H9 (cell line): Measurements from ENCODE around the gene LIN9. TPM values are rescaled to one million over a fixed set of nuclear protein-coding genes. Genes with fewer than 3 reads are reported as not detected.

Experiments
- DNase-seq: peaks from one replicate; pipeline ENCODE4 v3.0.0-alpha.2; 2017
- H2AFZ ChIP-seq: one replicate; pipeline ENCODE4 v1.6.1; 2013; ENCODE audit warnings: mild to moderate bottlenecking, low read length, control low read depth, moderate library complexity
- H2AK5ac ChIP-seq: 2 replicates; pipeline ENCODE4 v1.6.1; 2013; ENCODE audit warnings: low read length, control low read depth, mixed read lengths; ENCODE audit not compliant: insufficient read length
- H2BK120ac ChIP-seq: one replicate; pipeline ENCODE4 v1.6.1; 2013; ENCODE audit warnings: low read depth, mild to moderate bottlenecking, low read length, control low read depth, inconsistent platforms; ENCODE audit not compliant: poor library complexity, severe bottlenecking
- H2BK12ac ChIP-seq: 2 replicates; pipeline ENCODE4 v1.6.1; 2013; ENCODE audit warnings: low read length, control low read depth, mixed read lengths, low read depth; ENCODE audit not compliant: insufficient read length
- H2BK15ac ChIP-seq: 2 replicates; pipeline ENCODE4 v1.6.1; 2013; ENCODE audit warnings: low read depth, low read length, control low read depth
- H2BK20ac ChIP-seq: one replicate; pipeline ENCODE4 v1.6.1; 2013; ENCODE audit warnings: low read depth, mild to moderate bottlenecking, low read length, control low read depth, inconsistent platforms; ENCODE audit not compliant: poor library complexity, severe bottlenecking
- H2BK5ac ChIP-seq: 2 replicates; pipeline ENCODE4 v1.6.1; 2013; ENCODE audit warnings: low read length, control low read depth, mixed read lengths; ENCODE audit not compliant: insufficient read length
- H3K14ac ChIP-seq: 2 replicates; pipeline ENCODE4 v1.6.1; 2013; ENCODE audit warnings: low read length, control low read depth; ENCODE audit not compliant: insufficient read depth
- H3K18ac ChIP-seq: 2 replicates; pipeline ENCODE4 v1.6.1; 2013; ENCODE audit warnings: low read depth, mild to moderate bottlenecking, mixed read lengths, low read length, control low read depth; ENCODE audit not compliant: insufficient read length
- H3K23ac ChIP-seq: 2 replicates; pipeline ENCODE4 v1.6.1; 2013; ENCODE audit warnings: low read length, control low read depth, mixed read lengths, low read depth; ENCODE audit not compliant: insufficient read length
- H3K23me2 ChIP-seq: 2 replicates; pipeline ENCODE4 v1.6.1; 2013; ENCODE audit warnings: low read depth, mild to moderate bottlenecking, mixed read lengths, low read length, control low read depth; ENCODE audit not compliant: insufficient read length, poor library complexity, severe bottlenecking
- H3K27ac ChIP-seq: 2 replicates; pipeline ENCODE4 v1.5.1; 2013; ENCODE audit warnings: low read length, control low read depth, mixed read lengths, low read depth; ENCODE audit not compliant: insufficient read length
- H3K27me3 ChIP-seq: 2 replicates; pipeline ENCODE4 v1.6.1; 2013; ENCODE audit warnings: low read length, control low read depth, inconsistent platforms; ENCODE audit not compliant: insufficient read depth
- H3K4ac ChIP-seq: 2 replicates; pipeline ENCODE4 v1.6.1; 2013; ENCODE audit warnings: low read depth, mild to moderate bottlenecking, control low read depth, inconsistent platforms, low read length, moderate library complexity
- H3K4me1 ChIP-seq: 2 replicates; pipeline ENCODE4 v1.6.1; 2013; ENCODE audit warnings: low read length, control low read depth, inconsistent platforms; ENCODE audit not compliant: insufficient read depth
- H3K4me2 ChIP-seq: 2 replicates; pipeline ENCODE4 v1.6.1; 2013; ENCODE audit warnings: low read length, control low read depth, mixed read lengths; ENCODE audit not compliant: insufficient read length, insufficient read depth
- H3K56ac ChIP-seq: 2 replicates; pipeline ENCODE4 v1.6.1; 2013; ENCODE audit warnings: low read depth, mild to moderate bottlenecking, mixed read lengths, low read length, control low read depth; ENCODE audit not compliant: insufficient read length
- H3K79me1 ChIP-seq: 2 replicates; pipeline ENCODE4 v1.6.1; 2013; ENCODE audit warnings: low read depth, mild to moderate bottlenecking, moderate library complexity, low read length, control low read depth, inconsistent platforms; ENCODE audit not compliant: insufficient read depth, poor library complexity, severe bottlenecking
- H3K79me2 ChIP-seq: 2 replicates; pipeline ENCODE4 v1.6.1; 2013; ENCODE audit warnings: low read length, control low read depth, inconsistent platforms; ENCODE audit not compliant: insufficient read depth
- H3K9ac ChIP-seq: 2 replicates; pipeline ENCODE4 v1.6.1; 2013; ENCODE audit warnings: low read length, control low read depth, mixed read lengths; ENCODE audit not compliant: insufficient read length; ENCODE audit errors: extremely low read depth
- H3K9me3 ChIP-seq: one replicate; pipeline ENCODE4 v1.6.1; 2013; ENCODE audit warnings: low read depth, low read length, inconsistent platforms; ENCODE audit not compliant: control insufficient read depth
- H3T11ph ChIP-seq: one replicate; pipeline ENCODE4 v1.6.1; 2013; ENCODE audit warnings: mild to moderate bottlenecking, low read length, control low read depth, inconsistent platforms
- H4K20me1 ChIP-seq: one replicate; pipeline ENCODE4 v1.6.1; 2013; ENCODE audit not compliant: control insufficient read depth, insufficient read length, insufficient read depth
- H4K5ac ChIP-seq: 2 replicates; pipeline ENCODE4 v1.6.1; 2013; ENCODE audit warnings: low read depth, mild to moderate bottlenecking, mixed read lengths, low read length, control low read depth; ENCODE audit not compliant: insufficient read length
- H4K8ac ChIP-seq: replicated peaks from 2 replicates; pipeline ENCODE4 v1.6.1; 2013; ENCODE audit warnings: low read length, control low read depth, mixed read lengths, low read depth; ENCODE audit not compliant: insufficient read length
- H4K91ac ChIP-seq: 2 replicates; pipeline ENCODE4 v1.6.1; 2013; ENCODE audit warnings: low read depth, mild to moderate bottlenecking, moderate library complexity, mixed read lengths, low read length, control low read depth; ENCODE audit not compliant: insufficient read length
- H3K27ac Mint-ChIP-seq, 3 experiments: 2 replicates in 2 of 3; 3 replicates in 1 of 3; pipeline ENCODE4 v1.8.0; 2020 to 2021; ENCODE audit warnings: mixed read lengths in 3 of 3, mild to moderate bottlenecking in 1 of 3, moderate library complexity in 1 of 3
- H3K27me3 Mint-ChIP-seq: 2 replicates; pipeline ENCODE4 v1.8.0; 2021; ENCODE audit warnings: low read depth, mild to moderate bottlenecking, moderate library complexity, mixed read lengths
- H3K36me3 Mint-ChIP-seq, 3 experiments: 2 replicates in 2 of 3; 3 replicates in 1 of 3; pipeline ENCODE4 v1.8.0; 2020 to 2021; ENCODE audit warnings: low read depth in 3 of 3, mixed read lengths in 3 of 3; ENCODE audit not compliant: insufficient read depth in 1 of 3
- H3K4me1 Mint-ChIP-seq, 2 experiments: 2 replicates each; pipeline ENCODE4 v1.8.0; 2020; ENCODE audit warnings: mixed read lengths in 2 of 2
- H3K4me3 Mint-ChIP-seq, 2 experiments: 2 replicates in 1 of 2; 3 replicates in 1 of 2; pipeline ENCODE4 v1.8.0; 2020 to 2021; ENCODE audit warnings: mild to moderate bottlenecking in 2 of 2, mixed read lengths in 2 of 2, moderate library complexity in 1 of 2
- H3K9me3 Mint-ChIP-seq, 2 experiments: 2 replicates in 1 of 2; 3 replicates in 1 of 2; pipeline ENCODE4 v1.8.0; 2020; ENCODE audit warnings: mild to moderate bottlenecking in 2 of 2, mixed read lengths in 2 of 2, moderate library complexity in 1 of 2
- CTCF ChIP-seq: fragments of 200-600 bp; sonication (generic); conservative IDR thresholded peaks from 3 replicates; pipeline ENCODE4 v1.8.0; 2021; ENCODE audit warnings: antibody characterized with exemption, mild to moderate bottlenecking
- WGBS: extraction: QIAGEN DNeasy Blood & Tissue Kit; methylation state at CpG from one replicate; pipeline ENCODE4 v1.1.7; 2013; ENCODE audit warnings: missing lambda C conversion rate, low lambda C conversion rate, mixed read lengths; ENCODE audit not compliant: insufficient read length; ENCODE audit errors: extremely low coverage; 5-methylcytosine and 5-hydroxymethylcytosine counted together
- total RNA-seq: library from RNA; stranded (reverse); gene quantifications from 2 replicates; pipeline ENCODE4 v1.2.1, GENCODE V29; 2021

The LIN9 gene
- total RNA-seq, 1 experiment from 2014 or later: 9.5 TPM

- Mint-ChIP-seq H3K27me3 (peaks cover 3% of the 10 kb centered on the region), H3K4me1 (no peaks in the 10 kb centered on the region; a peak in 1 of 4 replicates), H3K9me3 (peaks cover 0 to 3% of the 10 kb centered on the region in 2 experiments; a peak in 1 of 5 replicates), H3K36me3 (no peaks in the 10 kb centered on the region), H3K4me3 (no peak overlapping the region), H3K27ac (no peak overlapping the region)
- H2AFZ ChIP-seq: no peak overlapping the region
- H2BK5ac ChIP-seq: no peak overlapping the region
- H3K14ac ChIP-seq: no peak overlapping the region
- H2BK12ac ChIP-seq: no peak overlapping the region
- no peak overlapping the region for H3K23ac ChIP-seq
- no peak overlapping the region for H4K8ac ChIP-seq
- no peaks in the 10 kb centered on the region for H3K23me2 ChIP-seq
- no peak overlapping the region for H3K4ac ChIP-seq
- H3K79me2 ChIP-seq: no peaks in the 10 kb centered on the region
- no peak overlapping the region for H3K18ac ChIP-seq
- no peaks in the 10 kb centered on the region for H3K27me3 ChIP-seq
- H3K9ac ChIP-seq: no peak overlapping the region
- no peak overlapping the region for H3K56ac ChIP-seq
- no peaks in the 10 kb centered on the region for H3K79me1 ChIP-seq
- H3K4me1 ChIP-seq: no peaks in the 10 kb centered on the region
- no peaks in the 10 kb centered on the region for H4K20me1 ChIP-seq
- TF ChIP-seq CTCF: no peak
- no peak overlapping the region for H2BK15ac ChIP-seq
- H3K4me2 ChIP-seq: no peak overlapping the region
- no peak overlapping the region for H2BK20ac ChIP-seq
- DNase-seq: no peak
- no peak overlapping the region for H3T11ph ChIP-seq
- no peak overlapping the region for H2AK5ac ChIP-seq
- H2BK120ac ChIP-seq: no peak overlapping the region
- H4K91ac ChIP-seq: no peak overlapping the region
- WGBS: no CpG with 5 or more reads among the region's 10 CpGs
- no peak overlapping the region for H3K27ac ChIP-seq
- H4K5ac ChIP-seq: no peak overlapping the region
- no peaks in the 10 kb centered on the region for H3K9me3 ChIP-seq
Observed at GRCh38 chr1:226320930-226321329, 12.0 kb upstream of the LIN9 start.
